HG03575 (cell line): ENCODE measurements around the gene NRBF2.

ENCODE experiments used
- ATAC-seq: cut with Tn5 transposase; IDR thresholded peaks from one replicate; pipeline ENCODE4 v1.9.1; 2021; ENCODE audit not compliant: unreplicated experiment, insufficient number of reproducible peaks, low FRiP score; ENCODE audit errors: extremely low read depth

Gene NRBF2

DNA sequence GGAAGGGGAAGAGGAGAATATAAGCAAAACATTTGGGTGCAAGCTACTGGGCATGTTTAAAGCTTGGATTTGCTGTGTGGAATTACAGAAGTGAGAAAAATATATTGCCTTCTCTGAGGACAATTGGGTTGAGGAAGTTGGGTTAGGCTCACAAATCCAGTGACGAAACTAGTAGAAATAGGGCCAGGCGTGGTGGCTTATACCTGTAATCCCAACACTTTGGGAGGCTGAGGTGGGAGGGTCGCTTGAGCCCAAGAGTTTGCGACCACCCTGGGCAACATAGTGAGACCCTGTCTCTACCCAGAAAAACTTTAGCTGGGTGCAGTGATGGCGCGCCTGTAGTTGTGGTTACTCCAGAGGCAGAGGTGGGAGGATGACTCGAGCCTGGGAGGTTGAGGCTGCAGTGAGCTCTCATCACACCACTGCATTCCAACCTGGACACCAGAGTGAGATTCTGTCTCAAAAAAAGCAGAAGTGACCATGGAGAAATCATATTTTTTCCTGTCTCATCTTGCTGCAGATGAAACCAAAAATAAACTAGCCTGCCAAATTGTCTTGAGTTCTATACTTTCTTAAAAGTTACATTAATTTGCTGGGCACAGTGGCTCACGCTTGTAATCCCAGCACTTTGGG is 22.4 kb downstream of the NRBF2 start:
- ATAC-seq = no peak

DNA sequence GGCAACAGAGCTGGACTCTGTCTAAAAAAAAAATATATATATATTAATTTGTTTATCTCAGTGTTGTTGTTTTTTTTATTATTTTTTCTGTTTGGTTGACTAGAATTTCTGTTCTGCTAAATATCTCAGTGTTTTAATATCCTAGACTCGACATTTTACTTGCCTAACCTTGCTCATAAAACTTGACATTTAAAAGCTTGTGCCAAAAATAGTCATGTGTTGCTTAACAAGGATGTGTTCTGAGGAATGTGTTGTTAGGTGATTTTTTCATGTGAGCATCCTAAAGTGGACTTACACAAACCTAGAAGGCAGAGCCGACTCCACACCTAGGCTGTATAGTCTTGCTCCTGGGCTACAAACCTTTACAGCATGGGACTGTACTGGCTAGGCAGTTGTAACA is 23.1 kb downstream of the NRBF2 start:
- no peak for ATAC-seq

DNA sequence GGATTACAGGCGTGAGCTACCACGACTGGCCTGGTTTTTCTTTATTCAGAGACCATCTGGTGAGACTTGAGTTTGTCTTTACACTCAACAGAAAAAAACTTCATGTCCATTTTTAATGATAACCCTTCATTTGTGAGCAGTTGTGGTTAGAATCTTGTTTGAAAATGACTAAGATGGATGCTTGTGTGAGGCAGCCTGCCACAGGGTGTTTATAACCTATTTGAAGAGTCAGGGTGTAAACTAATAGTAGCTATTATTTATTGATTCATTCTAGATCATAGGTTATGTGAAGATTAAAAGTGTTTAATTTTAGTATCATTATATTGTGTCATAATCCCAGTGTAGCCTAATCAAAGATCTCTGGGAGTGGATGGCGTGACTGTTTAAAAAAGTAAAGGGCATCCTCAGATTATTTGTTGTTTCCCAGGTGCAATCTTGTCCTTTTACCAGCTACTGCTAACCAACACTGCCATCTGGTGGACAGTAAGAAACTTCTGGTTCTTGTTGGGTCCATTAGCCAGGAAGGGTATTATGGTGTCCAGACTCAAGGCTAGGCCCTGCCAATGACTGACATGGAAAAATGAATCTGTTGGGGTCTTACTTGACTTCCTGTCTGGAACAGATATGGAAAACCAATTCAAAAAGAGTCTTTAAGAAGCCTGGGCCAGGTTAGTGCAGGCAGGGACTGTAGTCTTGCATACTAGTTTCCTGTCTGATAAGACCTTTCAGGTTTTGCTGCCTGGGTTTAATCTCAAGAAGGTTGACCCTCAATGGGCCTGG is 24.9 kb downstream of the NRBF2 start:
- no peak for ATAC-seq

DNA sequence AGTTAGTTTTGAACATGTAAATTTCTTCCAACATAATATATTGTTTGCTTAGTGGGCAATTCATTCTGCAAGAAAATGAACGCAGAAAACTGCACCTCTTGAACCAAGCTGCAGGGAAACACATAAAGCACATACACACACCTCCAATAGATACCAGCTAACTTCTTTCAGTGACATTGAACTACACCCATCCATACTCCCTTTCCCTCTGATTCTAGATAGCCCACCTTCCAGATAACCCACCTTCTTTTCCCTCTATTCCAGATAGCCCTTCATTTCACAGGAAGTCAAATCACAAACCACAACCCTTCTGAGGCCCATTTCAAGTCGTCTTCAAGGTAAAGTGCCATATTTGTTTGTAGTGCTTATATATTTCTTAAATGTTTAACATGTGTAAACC is 28.5 kb downstream of the NRBF2 start:
- ATAC-seq = no peak

DNA sequence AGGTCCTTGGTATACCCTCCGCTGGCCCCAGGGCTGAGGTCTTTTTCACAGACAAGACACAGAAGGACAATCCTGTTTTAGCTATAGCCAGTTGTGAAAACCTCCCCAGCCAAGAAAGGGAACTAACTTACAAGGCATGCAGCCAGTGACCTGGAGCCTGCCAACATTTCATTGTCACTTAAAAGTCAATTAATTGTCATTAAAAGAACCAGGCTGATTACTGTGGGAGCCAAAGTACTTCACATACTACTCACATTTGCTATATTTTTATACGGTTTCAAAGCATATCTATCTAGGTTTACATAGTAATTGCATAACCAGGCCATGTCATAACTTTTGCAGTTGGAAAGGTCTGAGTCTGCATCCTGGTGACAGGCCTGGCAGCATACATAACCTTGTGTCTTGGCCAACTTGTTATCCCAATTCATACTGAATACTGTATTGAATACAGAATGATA is 31.1 kb downstream of the NRBF2 start:
- no peak for ATAC-seq

DNA sequence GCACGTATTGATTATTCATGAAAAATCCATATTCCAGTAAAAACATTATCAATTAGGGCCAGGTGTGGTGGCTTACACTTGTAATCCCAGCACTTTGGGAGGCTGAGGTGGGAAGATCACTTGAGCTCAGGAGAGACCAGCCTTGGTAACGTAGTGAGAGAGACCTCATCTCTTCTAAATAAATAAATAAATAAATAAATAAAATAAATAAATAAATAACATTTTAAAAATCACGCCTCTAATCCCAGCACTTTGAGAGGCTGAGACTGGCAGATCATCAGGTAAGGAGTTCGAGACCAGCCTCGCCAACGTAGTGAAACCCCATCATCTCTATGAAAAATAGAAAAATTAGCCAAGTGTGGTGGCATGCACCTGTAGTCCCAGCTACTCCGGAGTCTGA is 32.1 kb downstream of the NRBF2 start:
- no peak for ATAC-seq

DNA sequence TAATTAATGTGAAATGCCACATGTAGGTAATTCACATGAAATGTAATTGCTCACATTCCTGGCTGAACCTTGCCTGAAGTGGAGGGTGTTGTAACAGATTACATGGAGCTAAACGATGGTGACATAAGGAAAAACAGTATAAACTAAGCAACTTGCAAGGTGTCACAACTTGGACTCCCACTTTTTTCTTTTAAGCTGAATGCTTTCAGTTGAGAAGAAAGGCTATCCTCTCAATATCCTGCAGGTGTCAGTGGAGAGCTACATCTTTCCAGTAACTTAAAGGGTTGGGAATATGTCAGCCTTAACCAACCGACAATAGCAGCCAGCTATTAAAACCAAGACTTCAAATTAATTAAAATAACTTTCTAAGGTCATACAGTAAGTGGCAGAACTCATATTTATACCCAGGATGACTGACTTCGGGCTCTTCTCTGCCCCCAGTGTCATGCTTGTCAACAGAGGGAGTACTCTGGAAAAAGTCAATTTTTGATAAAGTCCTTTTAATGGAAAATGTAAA is 33.7 kb downstream of the NRBF2 start:
- ATAC-seq = no peak

DNA sequence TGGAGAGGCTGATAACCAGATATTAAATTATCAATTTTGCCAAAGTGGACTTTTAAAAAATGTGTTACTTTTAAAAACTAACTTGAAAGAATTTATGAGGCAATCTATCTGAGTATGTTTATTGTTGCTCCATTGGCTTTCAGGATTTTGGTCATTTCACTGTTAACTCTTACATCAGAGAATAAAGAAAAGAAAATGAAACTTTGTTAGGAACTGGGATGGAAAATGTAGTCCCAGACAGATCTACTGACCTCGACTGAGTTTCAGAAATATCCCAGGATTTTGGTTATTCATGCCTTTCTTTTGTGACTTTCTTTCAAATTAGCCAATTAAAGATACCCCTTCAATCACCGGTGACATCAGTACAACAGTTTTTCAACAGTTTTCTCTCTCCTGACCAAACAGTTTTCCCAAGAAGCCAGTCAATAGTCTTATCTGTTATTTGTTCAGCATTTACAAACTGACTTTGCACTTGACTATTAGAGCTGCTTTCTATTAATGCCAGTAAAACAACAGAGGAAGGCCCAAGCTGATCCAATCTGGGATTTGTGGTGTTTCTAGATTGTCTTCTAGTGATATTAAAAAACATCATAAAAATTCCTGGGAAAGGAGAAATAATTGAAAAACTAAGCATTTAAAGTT is 35.8 kb downstream of the NRBF2 start:
- no peak for ATAC-seq

DNA sequence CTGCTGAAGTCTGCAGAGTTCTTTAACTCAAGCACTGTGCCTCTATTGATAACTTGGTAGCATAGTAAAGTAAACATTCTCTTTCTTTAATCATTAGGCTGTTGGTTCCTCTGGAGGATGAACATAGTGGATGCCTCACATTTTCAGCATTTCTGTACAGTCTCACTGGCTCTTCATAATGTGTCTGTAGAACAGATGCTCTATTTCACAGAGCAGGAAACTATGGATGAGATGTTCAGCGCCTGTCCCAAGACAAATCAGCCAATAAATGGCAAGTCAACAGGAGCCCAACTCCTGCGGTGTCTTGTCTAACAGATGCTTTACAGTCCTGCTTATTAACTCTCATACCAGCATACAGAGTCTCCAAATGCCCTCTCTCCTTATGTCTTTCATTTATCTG is 36.5 kb downstream of the NRBF2 start:
- no peak for ATAC-seq

DNA sequence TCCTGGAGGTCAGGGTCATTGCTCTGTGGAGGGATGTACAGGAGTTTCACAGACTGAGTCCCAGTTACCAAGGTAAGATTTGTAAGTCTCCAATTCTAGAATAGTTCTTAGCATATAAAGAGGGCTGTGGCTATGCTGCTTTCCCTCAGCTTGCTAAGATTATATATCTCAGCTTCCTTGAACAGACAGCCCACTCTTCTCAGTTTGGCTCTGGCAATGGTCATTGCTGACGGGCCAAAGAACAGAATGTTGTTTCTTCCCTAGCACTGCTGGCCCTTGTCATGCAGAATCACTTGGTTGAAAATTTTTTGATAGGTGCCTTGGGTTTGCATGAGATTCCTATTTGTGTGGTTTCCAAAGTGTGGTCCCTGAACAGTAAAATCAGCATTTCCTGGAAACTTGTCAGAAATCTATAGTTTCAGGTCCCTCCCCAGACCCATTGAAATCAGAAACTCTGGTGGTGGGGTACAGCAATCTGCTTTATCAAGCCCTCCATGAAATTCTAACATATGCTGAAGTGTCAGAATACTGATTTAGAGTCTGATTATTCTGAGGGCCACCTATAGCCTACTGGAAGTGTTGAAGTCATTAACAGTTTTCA is 38.2 kb downstream of the NRBF2 start:
- ATAC-seq = no peak

DNA sequence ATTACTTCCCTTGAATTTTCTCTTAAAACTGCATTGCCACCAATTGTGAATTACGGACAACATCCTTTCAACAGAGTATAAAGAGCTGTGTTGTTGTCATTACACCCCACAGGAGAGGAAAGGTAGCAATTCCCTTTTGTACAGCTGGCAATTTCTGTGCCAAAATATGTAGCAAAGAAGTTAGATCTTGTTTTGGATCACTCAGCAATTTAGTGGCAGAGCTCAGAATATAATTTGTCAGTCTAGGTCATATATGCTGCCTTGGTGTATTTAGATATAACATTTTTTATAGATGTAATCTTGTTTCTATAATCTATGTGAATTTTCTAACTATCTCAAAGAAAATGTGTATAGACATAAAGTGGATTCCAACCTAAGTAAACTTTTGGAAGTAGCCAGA is 38.8 kb downstream of the NRBF2 start:
- ATAC-seq = no peak

DNA sequence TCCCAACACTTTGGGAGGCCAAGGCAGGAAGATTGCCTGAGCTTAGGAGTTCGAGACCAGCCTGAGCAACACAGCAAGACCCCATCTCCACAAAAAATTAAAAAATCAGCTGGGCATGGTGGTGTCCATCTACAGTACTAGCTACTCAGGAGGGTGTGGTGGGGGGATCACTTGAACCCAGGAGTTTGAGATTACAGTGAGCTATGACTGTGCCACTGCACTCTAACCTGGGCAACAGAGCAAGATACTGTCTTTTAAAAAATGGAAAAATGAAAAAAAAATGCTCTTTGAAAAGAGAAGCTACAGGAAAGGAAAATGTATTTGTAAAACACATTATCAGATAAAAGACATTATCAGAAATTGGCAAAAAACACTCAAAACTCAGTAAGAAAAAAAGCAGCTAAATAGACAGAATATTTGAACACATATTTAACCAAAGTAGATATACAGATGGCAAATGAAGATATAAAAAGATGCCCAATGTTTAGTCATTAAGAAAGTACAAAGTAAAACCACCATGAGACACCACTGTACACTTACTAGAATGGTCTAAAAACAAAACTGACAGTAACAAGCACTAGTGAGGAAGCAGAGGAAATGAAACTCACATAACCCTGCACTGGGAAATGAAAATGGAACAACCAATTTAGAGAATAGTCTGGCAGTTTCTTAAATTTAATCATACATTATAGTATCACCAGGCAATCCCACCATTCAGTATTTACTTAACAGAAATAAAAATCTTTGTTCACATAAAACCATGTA is 40.5 kb downstream of the NRBF2 start:
- ATAC-seq = peak; percentile 94

DNA sequence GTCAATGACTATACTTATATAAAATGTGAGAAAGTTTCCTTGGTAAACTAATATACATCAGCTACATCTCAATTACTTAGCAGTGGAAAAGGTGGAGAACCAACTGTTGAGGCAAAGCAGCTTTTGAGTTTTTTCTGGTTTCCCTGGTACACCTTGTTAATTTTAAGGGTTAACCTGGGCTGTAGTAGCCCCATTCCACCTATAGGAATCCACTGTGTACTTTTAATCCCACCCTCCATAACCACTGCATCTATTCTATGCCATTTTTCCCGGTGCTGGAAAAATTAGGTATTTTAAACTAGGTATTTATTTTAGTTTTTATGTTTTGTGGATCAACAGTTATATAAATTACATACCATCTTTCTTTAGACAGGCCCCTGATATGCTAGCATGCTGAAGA is 42.4 kb downstream of the NRBF2 start:
- no peak for ATAC-seq

DNA sequence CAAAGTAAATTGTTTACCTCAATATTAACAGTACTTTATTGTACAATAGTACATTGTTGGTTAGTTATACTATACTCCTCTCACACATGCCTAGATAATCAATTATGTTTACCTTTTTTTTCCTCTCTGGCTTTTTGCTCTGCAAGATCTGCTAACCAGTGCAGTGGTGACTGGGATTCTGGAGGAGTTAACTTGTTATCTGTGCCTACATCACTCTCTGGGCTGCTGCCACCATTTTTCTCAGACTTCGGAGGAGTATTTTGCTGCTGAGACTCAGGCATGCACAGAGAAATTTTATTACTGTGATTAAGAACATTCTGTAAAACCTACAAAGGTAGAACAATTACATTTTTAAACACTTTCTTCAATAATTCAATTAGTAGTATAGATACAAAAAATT is 59.7 kb downstream of the NRBF2 start:
- ATAC-seq = no peak

DNA sequence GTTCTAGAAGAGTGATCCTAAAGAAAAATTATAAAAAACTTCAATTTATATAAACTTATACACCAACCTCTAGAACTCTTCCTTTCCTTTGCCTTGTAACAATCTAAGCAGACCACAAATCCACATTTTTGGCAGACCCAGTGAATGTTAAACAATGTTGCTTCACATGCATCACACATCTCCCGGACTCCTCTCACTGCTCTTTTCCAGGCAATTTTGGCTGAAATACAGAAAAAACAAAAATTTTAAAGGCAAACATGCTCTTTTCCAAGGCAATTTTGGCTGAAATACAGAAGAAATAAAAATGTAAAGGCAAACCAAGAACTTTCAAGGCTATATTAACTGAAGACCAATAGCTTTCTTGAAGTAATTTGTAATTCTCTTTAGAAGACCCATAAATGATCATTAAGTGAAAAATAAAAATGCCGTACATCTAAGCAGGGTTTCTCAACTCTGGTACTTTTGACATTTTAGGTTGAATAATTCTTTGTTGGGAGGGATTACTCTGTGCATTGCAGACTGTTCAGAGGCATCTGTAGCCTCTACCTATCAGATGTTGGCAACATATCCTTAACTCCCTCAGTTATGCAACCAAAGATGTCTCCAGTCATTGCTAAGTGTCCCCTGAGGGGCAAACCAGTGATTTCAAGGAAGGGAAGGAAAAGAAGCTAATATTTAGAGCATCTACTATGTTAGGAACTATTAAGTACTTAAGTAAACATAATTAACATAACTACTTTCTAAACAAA is 64.4 kb downstream of the NRBF2 start:
- ATAC-seq = no peak

DNA sequence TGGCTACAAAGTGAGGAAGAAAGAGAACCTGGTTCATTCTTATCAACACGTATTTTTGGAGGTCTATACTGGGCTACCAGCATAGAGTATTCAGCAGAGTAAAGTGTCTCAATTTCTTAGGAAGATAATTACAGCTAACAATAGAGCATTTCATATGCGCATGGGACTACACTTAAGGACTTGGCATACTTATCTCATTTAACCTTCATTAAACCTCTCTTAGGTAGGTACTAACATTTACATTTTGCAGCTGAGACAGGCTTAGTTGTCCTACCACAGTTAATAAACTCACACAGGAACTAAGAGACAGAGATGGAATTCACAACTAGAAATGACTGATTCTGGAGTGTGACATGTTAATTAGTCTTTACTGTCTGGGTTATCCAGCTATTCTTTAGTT is 66.6 kb downstream of the NRBF2 start:
- no peak for ATAC-seq

DNA sequence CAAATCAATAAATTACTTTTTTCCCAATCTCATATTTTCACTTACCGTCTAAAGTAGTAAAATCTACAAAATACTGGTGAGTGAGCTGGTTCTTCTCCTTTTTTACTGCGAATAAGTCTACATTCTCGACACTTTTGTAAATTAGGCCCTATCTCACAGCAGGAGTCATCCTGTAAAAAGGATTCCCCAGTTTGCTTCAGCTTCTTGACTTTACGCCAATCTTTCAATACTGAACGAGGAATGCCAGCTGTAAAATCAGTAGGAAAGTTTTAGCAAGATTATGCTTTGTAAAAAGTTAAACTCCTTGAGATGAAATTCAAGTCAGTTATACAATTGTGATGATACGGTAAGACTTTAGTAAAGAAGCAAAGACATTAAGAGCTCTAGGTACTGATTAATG is 67.3 kb downstream of the NRBF2 start:
- ATAC-seq = no peak

DNA sequence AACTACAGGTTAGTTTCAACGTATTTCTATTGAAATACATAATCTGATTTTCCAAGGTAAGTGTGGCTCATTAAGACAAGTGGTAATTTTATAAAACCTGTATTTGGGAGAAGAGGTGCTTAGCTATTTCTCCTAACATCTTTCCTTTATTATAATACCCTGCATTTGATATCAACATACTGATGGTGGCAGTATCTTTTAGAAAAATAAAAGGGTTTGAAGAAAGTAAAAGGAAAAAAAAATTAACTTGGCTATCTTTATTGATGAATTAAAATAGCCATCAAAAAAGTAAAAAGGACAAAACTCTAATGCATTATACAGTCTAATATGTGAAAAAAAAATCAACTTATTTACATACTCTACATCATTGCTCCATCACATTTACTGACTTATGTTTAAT is 68.0 kb downstream of the NRBF2 start:
- ATAC-seq = no peak
